ENCODE data around the gene SELENOM.
"Not testable (repeated sequence)": the region's sequence is repeated elsewhere in the genome, so short reads cannot be mapped to it uniquely, and the experiment has no call there.

Gene SELENOM

DNA sequence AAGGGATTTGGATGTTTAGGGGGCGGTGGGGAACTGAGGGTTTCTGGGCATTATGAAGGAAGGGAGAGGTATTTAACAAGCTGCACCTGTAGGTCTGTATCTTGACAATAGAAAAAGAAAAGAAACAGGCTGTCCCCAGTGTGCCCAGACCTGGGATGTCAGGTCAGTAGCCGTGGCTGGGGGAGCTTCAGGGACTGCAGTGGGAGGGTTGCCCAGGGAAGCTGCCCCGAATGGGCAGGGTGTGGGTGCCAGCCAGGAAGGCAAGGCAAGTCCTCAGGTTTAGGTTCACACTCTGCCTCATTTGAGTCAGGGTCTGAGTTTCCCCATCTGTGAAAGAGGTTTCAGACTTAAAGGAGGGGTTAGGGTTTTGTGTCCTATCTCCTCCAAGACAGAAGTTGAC, 16.9 kb upstream of the SELENOM start:
- no peak overlapping the region for H3K4me3 Mint-ChIP-seq
- no peaks in the 10 kb centered on the region for H3K27me3 Mint-ChIP-seq
- no peaks in the 10 kb centered on the region for H3K4me1 Mint-ChIP-seq (ENCODE audit: low read depth)
- no peaks in the 10 kb centered on the region for H3K36me3 Mint-ChIP-seq (ENCODE audit: low read depth)
- H3K9me3 Mint-ChIP-seq: no peaks in the 10 kb centered on the region
- no peak overlapping the region for H3K27ac Mint-ChIP-seq

DNA sequence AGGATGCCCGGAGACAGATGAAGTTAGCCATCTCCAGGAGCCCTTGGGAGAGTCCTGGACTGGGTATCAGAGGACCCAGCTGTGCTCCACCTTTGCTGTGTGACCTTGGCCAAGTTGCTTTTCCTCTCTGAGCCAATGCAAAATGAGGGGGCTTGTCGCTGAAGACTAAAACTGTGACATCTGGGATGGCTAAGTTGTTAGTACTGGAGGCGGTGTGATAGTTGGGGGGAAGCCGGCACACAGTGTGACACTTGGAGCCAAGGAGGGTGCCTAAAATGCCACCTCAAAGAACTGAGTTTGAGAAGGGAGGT, 15.9 kb upstream of the SELENOM start:
- no peak overlapping the region for H3K4me3 Mint-ChIP-seq
- H3K36me3 Mint-ChIP-seq (ENCODE audit: low read depth): no peaks in the 10 kb centered on the region
- no peaks in the 10 kb centered on the region for H3K9me3 Mint-ChIP-seq
- H3K27ac Mint-ChIP-seq: no peak overlapping the region
- no peaks in the 10 kb centered on the region for H3K27me3 Mint-ChIP-seq
- no peaks in the 10 kb centered on the region for H3K4me1 Mint-ChIP-seq (ENCODE audit: low read depth)

DNA sequence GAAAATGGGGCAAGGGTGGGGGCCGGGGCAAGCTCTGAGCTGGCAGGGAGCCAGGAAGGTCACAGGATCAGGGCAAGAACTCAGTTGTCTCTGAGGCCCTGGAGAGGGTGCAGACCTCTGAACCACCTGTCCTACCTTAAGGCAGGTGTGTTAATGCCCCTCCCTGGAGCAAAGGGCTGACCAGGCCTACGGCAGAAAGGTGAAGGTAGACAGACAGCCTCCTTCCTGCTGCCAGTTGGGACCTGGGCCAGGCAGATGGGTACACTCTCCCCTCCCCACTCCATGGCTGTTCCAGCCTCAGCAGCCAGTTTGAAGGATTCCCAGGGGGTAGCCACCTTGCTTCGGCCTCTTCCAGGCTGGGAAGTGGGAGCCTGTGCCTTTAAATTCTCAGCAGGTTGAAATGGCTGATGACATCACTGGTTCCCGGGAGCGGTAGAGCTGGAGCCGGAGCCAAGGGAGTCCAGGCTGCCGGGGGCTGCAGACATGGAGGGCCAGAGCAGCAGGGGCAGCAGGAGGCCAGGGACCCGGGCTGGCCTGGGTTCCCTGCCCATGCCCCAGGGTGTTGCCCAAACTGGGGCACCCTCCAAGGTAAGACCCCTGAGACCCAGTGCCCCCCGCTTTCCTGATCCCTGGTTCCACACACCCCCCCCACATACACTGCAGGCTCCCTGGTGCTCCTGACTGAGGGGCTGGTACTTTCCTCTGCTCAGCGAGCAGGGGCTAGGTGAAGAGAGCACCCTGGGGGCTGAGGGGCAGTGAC, 15.3 kb upstream of the SELENOM start, which contains the start of gene INPP5J:
Gene INPP5J, plus strand, starts transcription at position 435 of the 760 bp plus-strand sequence. Its CDS starts 49 bp downstream, at position 484.
- H3K4me1 Mint-ChIP-seq (ENCODE audit: low read depth): no peaks in the 10 kb centered on the region
- no peak within 1 kb of the TSS for H3K4me3 Mint-ChIP-seq
- H3K27ac Mint-ChIP-seq: no peak within 1 kb of the TSS
- no peaks in the 10 kb centered on the region for H3K36me3 Mint-ChIP-seq (ENCODE audit: low read depth)
- no peaks in the 10 kb centered on the region for H3K9me3 Mint-ChIP-seq
- no peaks in the 10 kb centered on the region for H3K27me3 Mint-ChIP-seq

DNA sequence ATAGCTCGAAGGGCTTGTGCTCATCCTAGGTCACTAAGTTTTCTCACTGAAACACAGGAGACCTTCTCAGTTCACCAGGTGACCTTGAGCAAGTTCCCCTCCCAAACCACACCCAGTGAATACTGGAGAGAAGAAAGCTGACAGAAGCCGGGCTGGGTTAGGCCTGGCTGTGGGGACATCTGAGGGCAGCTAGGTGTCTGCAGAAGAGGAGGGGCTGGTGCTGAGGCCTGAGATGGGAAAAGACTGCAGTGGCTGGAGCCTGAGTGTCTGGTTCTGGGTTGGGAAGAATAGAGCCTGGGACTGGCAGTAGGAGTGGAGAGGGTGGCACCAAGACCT, 14.8 kb upstream of the SELENOM start:
- Mint-ChIP-seq H3K9me3 (no peaks in the 10 kb centered on the region), H3K4me1 (ENCODE audit: low read depth) (no peaks in the 10 kb centered on the region), H3K27ac (no peak overlapping the region), H3K27me3 (no peaks in the 10 kb centered on the region), H3K36me3 (ENCODE audit: low read depth) (no peaks in the 10 kb centered on the region), H3K4me3 (no peak overlapping the region)

DNA sequence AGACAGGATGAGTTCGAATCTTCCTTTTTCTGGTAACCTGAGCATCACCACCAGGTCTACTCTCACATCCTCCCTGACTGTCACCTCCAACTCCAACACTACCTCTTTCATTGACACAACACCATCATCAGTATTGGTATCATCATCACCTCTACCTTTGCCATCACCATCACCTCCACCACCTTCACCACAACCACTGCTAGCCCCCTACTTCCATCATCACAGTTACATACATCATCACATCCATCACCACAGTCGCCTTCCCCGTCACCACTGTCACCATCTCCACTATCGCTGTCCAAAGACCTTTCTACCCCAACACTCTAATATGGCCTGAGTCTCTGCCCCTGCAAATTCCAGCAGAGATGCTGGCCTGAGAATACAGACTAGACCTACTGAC, 14.0 kb upstream of the SELENOM start:
- H3K4me3 Mint-ChIP-seq: no peak overlapping the region
- H3K9me3 Mint-ChIP-seq: no peaks in the 10 kb centered on the region
- H3K27me3 Mint-ChIP-seq: no peaks in the 10 kb centered on the region
- no peak overlapping the region for H3K27ac Mint-ChIP-seq
- H3K36me3 Mint-ChIP-seq (ENCODE audit: low read depth): no peaks in the 10 kb centered on the region
- H3K4me1 Mint-ChIP-seq (ENCODE audit: low read depth): no peaks in the 10 kb centered on the region

DNA sequence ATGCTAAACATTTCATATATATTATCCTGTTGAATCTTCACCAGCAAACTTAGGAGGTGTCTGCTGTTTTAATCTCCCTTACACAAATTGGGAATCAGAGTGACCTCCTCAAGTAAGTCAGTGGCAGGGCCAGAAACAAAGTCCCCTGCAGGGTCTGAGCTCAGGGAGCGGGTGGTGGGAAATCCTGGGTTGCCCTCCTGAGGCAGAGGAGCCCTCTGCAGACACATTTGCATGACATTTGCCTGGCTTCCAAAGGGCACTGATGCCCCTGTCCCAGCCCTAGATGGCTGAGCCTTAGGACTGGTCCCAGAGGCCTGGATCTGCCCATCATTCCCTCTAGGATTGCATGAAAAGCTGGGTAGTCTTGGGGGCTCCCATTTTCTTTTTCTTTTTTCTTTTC, 13.3 kb upstream of the SELENOM start:
- Mint-ChIP-seq H3K27me3 (no peaks in the 10 kb centered on the region), H3K27ac (no peak overlapping the region), H3K4me3 (no peak overlapping the region), H3K4me1 (ENCODE audit: low read depth) (no peaks in the 10 kb centered on the region), H3K9me3 (no peaks in the 10 kb centered on the region), H3K36me3 (ENCODE audit: low read depth) (no peaks in the 10 kb centered on the region)

DNA sequence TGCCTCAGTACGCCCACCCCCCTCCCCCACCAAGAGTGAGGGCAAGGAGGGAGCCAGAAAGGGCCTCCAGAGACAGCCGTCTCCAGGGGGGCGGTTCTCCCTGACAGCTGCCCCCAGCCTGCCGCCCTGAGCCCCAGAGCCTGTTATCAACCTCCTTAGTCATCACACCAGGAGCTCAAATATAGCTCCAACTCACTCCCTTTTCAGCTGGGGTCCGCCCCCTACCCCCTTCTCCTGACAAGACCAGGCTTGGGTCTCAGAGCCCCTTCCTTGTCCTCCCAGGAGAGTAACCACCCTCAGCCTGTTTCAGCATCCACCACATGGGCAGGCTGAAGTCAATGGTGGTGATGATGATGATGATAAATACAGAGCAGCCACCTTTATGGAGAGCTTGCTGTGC, 12.9 kb upstream of the SELENOM start:
- Mint-ChIP-seq H3K36me3 (ENCODE audit: low read depth) (no peaks in the 10 kb centered on the region), H3K27me3 (no peaks in the 10 kb centered on the region), H3K27ac (no peak overlapping the region), H3K4me1 (ENCODE audit: low read depth) (no peaks in the 10 kb centered on the region), H3K4me3 (no peak overlapping the region), H3K9me3 (no peaks in the 10 kb centered on the region)

DNA sequence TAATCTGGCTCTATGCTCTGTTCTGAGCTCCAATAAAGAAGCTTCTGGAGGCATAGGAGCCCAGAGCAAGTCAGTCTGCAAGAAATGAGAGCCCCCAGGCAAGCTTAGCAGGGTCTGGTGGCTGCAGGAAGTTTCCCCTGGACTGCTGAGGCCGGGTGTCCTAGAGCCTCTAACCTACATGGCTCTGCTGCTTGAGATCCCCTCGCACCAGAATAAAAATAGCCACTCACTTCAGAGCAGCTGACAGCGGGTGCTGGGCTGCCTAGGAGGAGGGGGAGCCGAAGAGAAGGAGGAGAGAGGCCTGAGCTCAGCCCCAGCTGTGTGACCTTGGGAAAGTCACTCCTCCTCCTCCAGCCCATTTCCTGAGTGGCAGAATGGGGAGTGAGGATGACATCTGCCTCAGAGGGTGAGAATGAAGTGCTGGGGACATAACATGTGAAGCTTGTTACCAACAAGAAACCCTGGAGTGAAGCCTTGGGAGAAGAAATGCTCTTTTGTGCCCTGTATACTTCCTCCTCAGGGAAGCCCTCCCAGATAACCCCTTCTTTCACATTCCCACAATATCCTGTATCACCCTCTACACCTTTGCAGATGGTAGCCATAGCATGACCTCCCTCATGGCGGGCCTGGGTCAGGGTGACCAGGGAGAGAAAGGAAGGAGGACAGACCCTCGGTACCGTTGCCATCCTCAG, 11.8 kb upstream of the SELENOM start:
- H3K4me3 Mint-ChIP-seq: no peak overlapping the region
- no peaks in the 10 kb centered on the region for H3K36me3 Mint-ChIP-seq (ENCODE audit: low read depth)
- H3K27me3 Mint-ChIP-seq: no peaks in the 10 kb centered on the region
- no peaks in the 10 kb centered on the region for H3K9me3 Mint-ChIP-seq
- H3K27ac Mint-ChIP-seq: no peak overlapping the region
- no peaks in the 10 kb centered on the region for H3K4me1 Mint-ChIP-seq (ENCODE audit: low read depth)

DNA sequence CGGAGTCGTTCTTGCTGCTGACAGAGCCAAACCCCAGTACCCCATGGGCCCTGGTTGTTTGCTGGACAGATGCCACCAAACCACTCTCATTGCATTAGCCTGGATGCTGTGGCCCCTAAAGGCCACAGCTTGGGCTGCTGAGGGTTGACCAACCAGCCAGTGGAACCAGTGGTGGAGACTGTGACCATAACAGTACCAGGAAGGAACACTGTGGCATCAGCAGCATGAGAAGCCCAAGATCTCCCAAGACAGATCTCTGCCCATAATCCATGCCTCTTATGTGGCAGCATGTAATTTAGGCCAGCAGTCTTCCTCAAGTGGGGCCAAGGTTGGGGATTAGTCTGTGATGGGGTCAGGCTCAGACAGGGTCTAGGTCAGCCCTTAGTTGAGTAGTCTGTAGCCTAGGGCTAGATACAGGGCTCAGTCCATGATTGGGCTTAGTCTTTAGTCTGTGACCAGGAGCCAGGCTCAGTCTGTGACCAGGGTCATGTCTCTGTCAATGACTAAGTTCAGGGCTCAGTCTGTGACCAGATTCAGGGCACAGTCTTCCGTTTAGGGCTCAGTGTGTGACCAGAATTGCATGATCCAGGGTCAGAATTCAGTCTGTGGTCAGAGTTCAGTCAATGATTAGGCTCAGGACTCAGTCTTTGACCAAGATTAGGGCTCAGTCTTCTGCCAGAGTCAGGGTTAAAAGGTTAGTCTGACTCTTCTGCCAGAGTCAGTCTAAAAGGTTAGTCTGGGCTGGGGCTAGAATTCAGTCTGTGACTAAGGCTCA, 10.9 kb upstream of the SELENOM start:
- Mint-ChIP-seq H3K4me1 (ENCODE audit: low read depth) (no peaks in the 10 kb centered on the region), H3K4me3 (no peak overlapping the region), H3K36me3 (ENCODE audit: low read depth) (no peaks in the 10 kb centered on the region), H3K9me3 (no peaks in the 10 kb centered on the region), H3K27me3 (no peaks in the 10 kb centered on the region), H3K27ac (no peak overlapping the region)

DNA sequence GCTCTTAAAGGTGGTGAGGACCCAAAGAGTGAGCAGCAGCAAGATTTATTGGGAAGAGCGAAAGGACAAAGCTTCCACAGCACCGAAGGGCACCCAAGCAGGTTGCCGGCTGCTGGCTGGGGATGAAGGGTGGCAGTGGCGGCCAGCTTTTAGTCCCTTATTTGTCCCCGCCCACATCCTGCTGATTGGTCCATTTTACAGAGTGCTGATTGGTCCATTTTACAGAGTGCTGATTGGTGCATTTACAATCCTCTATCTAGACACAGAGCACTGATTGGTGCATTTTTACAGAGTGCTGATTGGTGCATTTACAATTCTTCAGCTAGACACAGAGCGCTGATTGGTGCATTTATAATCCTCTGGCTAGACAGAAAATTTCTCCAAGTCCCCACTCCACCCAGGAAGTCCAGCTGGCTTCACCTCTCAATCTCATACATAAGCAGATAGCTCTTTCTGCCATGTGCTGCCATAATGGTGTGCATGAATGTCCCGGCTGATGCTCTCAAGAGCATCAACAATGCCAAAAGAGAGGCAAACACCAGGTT, 5.3 kb upstream of the SELENOM start:
- not testable (repeated sequence) for H3K27ac Mint-ChIP-seq; H3K4me1 Mint-ChIP-seq (ENCODE audit: low read depth); H3K4me3 Mint-ChIP-seq; H3K27me3 Mint-ChIP-seq; H3K9me3 Mint-ChIP-seq; H3K36me3 Mint-ChIP-seq (ENCODE audit: low read depth)

DNA sequence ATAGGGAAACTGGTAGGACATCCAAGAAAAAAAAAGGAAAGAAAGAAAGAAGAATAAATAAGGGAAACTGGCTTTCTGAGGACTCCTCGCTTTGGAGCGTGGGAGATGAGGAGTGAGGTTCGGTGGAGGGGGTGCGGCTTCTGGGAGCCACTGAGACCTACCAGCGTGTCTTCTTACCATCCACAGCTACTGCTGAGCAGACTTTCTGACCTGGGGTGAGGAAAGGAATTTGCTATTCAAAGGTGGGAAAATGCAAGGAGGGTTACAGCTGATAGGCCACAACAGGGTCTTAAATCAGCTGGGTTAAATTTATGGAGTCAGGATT, 488 bp upstream of the SELENOM start:
- Mint-ChIP-seq H3K36me3 (ENCODE audit: low read depth) (no peaks in the 10 kb centered on the region), H3K9me3 (no peaks in the 10 kb centered on the region), H3K27me3 (no peaks in the 10 kb centered on the region), H3K4me3 (peak overlapping the region; percentile 93), H3K27ac (peak overlapping the region; percentile 82), H3K4me1 (ENCODE audit: low read depth) (peaks cover 17% of the 10 kb centered on the region)

DNA sequence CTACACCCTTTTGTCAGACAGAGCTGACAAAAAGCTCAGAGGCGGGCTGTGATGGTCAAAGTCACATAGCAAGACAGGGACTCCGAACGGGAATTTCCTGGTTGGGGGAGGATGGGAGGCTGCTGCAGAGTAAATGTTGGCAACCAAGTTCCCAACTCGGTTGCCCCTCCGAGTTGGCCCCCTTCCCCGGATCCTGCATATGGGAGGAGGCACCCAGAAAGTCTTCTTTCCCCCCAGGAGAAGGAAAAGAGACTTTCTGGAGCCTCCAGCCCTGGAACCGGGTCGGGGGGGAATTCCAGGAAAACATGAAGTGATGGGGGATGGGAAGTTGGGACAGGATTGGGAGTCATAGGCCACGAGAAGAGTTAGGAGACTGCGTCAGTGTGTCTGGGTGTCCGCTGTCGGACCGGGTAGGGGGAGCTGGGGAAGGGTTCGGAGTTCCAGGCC, 614 bp downstream of the SELENOM start:
- Mint-ChIP-seq H3K4me1 (ENCODE audit: low read depth) (peaks cover 17% of the 10 kb centered on the region), H3K27me3 (no peaks in the 10 kb centered on the region), H3K9me3 (no peaks in the 10 kb centered on the region), H3K36me3 (ENCODE audit: low read depth) (no peaks in the 10 kb centered on the region), H3K4me3 (peak overlapping the region; percentile 93), H3K27ac (peak overlapping the region; percentile 65)

DNA sequence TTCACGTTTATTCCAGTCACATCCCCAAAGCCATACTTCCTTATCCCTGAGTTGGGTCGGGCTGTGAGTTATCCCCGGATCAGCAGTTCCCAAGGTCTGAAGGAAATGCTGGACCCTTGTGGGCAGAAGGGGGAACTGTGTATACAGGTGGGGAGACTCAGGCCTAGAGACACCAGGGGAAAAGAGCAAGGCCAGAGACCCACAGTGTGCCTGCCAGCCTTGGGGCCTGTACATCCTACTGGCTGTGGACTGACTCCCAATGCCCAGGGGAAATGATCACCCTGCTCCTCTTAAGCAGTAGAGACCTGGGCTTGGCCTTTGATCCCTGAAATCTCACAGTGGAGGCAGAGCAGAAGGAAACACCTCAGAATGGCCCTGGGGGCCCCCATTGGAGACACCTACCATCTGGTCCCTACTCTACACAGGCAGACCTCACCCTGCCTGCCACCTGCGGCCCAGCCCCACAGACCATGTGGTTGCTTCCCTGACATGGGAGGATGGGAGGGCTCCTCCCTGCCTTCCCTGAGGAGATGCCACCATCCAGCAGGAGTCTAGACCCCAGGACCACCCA, 1.3 kb downstream of the SELENOM start:
- Mint-ChIP-seq H3K4me3 (peak overlapping the region; percentile 93), H3K27ac (no peak overlapping the region), H3K9me3 (no peaks in the 10 kb centered on the region), H3K36me3 (ENCODE audit: low read depth) (no peaks in the 10 kb centered on the region), H3K4me1 (ENCODE audit: low read depth) (peaks cover 17% of the 10 kb centered on the region), H3K27me3 (no peaks in the 10 kb centered on the region)

DNA sequence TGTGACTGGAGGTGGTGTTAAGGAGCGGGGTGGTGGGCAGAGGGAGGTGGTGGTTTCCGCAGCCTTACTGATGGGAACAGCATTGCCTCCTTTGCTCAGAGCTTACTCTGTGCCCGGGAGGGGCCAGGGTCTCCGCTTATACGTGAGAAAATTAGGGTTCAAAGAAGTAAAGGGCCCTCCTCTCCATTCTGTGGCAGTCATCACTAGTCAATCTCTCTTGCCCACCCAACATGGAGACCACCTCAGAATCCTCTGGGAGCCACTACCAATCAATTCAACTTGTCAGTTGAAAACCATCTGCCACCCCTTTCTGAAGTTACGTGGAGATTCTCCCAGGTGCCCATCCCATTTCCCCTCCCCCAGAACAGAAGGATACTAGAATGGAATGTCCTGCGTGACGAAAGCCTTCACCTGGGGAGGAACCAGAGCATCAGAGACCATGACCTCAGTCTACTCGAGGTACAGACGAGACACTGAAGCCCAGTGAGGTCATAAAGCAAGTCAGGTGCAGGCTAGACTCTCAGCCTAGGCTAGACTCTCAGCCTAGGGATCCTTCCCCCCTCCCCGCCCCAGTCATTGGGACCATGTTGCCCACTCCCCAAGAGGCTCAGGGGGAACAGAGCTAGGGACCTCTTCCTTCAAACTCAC, 2.0 kb downstream of the SELENOM start:
- Mint-ChIP-seq H3K27me3 (no peaks in the 10 kb centered on the region), H3K27ac (no peak overlapping the region), H3K4me1 (ENCODE audit: low read depth) (peaks cover 17% of the 10 kb centered on the region), H3K9me3 (no peaks in the 10 kb centered on the region), H3K4me3 (no peak overlapping the region), H3K36me3 (ENCODE audit: low read depth) (no peaks in the 10 kb centered on the region)

DNA sequence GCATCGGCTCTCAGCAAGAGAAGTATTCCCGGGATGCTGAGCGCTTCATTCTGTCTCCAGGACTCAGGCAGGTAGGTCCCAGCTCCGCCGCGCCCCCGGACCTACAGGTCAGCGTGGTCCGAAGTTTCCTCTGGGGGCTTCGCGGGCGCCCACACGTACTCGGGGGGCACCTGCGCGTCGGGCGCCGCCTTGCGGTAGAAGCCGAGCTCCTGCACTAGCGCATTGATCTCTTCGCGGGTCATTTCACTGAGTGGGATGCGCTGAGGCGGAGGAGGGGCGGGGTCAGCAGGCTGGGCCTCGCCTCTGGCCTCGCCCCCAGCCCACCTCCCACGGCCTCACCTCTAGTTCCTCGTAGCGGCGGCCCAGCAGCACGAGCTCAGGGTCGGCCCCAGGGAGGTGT, 2.5 kb downstream of the SELENOM start:
- Mint-ChIP-seq H3K9me3 (no peaks in the 10 kb centered on the region), H3K36me3 (ENCODE audit: low read depth) (no peaks in the 10 kb centered on the region), H3K27ac (no peak overlapping the region), H3K27me3 (no peaks in the 10 kb centered on the region), H3K4me1 (ENCODE audit: low read depth) (peaks cover 17% of the 10 kb centered on the region), H3K4me3 (no peak overlapping the region)
